Aorta (tissue), 5 donors: ENCODE measurements around the gene APOO. TPM values are rescaled to one million over a fixed set of nuclear protein-coding genes. Genes with fewer than 3 reads are reported as not detected.

Source experiments
- ATAC-seq: fragments of 200-7000 bp; cut with Tn5 transposase; one replicate; pipeline ENCODE4 v1.9.1; 2022; ENCODE audit warnings: moderate library complexity; ENCODE audit not compliant: low FRiP score
- DNase-seq, 2 donors: peaks; one replicate each; pipeline ENCODE4 v3.0.0-alpha.2; 2020
- H3K27ac ChIP-seq, 2 donors: one replicate each; pipeline ENCODE4 v1.5.1; 2013; ENCODE audit warnings: low read length in 2 of 2, mild to moderate bottlenecking in 2 of 2, moderate library complexity in 2 of 2, control low read depth in 1 of 2, inconsistent platforms in 1 of 2, low read depth in 1 of 2
- H3K27me3 ChIP-seq, 2 donors: one replicate each; pipeline ENCODE4 v1.6.1; 2013; ENCODE audit warnings: control low read depth in 1 of 2, low read length in 1 of 2, mild to moderate bottlenecking in 1 of 2, moderate library complexity in 1 of 2; ENCODE audit not compliant: insufficient read depth in 2 of 2, control insufficient read depth in 1 of 2
- H3K36me3 ChIP-seq, 2 donors: one replicate each; pipeline ENCODE4 v1.6.1; 2013; ENCODE audit warnings: control low read depth in 1 of 2, low read length in 1 of 2, mild to moderate bottlenecking in 1 of 2; ENCODE audit not compliant: insufficient read depth in 2 of 2, control insufficient read depth in 1 of 2
- H3K4me1 ChIP-seq, 2 donors: one replicate each; pipeline ENCODE4 v1.6.1; 2013; ENCODE audit warnings: low read length in 2 of 2, control low read depth in 1 of 2, mild to moderate bottlenecking in 1 of 2, moderate library complexity in 1 of 2; ENCODE audit not compliant: insufficient read depth in 2 of 2, control insufficient read depth in 1 of 2
- H3K4me3 ChIP-seq, 2 donors: one replicate each; pipeline ENCODE4 v1.5.1; 2013; ENCODE audit warnings: low read length in 2 of 2, control low read depth in 1 of 2, mild to moderate bottlenecking in 1 of 2
- H3K9me3 ChIP-seq: one replicate; pipeline ENCODE4 v1.6.1; 2013; ENCODE audit warnings: mild to moderate bottlenecking, low read length; ENCODE audit not compliant: control insufficient read depth
- WGBS, 2 donors: extraction: QIAGEN DNeasy Blood & Tissue Kit; methylation state at CpG; one replicate each; pipeline ENCODE4 v1.1.7; 2013; 5-methylcytosine and 5-hydroxymethylcytosine counted together
- intact Hi-C, 2 donors: fragments of 100-400 bp; cut with DNase I; formaldehyde crosslinking; loops; one replicate each; pipeline versions ENCODE4 v1.14.2 to v1.15.0; 2022
- polyA plus RNA-seq, 2 donors: library from polyadenylated mRNA; stranded (reverse); fragments of 200-250 nt; gene quantifications; one replicate each; pipeline ENCODE4 v1.2.3, GENCODE V29; 2013
- total RNA-seq, 2 donors: library from RNA; stranded (reverse); fragmentation: NEBNext Ultra II Directional; extraction: Animal tissue kit (Norgen Biotek cat#: 25700); gene quantifications; one replicate each; pipeline ENCODE4 v1.2.1, GENCODE V29; 2021
- donor health status: healthy with polysubstance abuse.
- donor health status: Bipolar disorder and iron deficiency.
- donor health status: DM: no; HTN: no; CAD: no.
- donor health status: DM: no; HTN: no; CAD: no.
- donor health status: DM: yes; HTN: yes; CAD: no.

Gene APOO
- total and polyA plus RNA-seq, 4 donors = 4.6 to 12.7 (median 7.2) TPM

DNA sequence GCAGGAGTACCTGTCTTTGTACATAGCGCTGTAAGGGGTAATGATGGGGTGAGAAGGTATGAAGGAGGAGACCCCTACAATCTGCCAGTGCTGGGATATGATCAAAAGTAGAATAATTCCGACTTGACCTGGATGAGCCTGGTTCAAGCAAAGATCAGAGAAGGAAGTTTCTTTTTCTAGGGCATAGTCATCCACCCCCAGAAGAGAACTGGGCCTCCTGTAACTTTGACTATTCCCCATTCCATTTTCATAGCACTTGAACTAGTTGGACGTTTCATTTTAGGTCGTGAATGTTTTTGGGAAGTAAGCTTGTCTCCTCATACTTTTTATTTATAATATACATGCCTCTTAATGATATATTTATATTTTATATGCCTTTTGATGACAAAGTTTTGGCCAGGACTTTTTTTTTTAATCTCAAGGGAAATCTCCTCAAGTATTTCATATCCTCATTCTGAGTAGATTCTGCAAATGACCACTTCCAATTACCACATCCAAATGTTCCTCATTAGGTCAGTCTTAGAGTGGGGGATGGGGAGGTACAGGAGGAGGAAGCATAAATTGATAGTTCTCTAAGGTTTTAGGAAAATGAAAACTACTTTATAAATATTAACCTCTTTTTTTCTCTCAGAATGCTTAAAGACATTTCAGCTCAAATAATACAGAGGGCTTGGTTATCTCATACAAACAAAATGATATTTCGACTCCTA is 3.5 kb upstream of the APOO start:
- no peaks in the 10 kb centered on the region for H3K36me3 ChIP-seq
- H3K4me3 ChIP-seq = no peak overlapping the region
- H3K27me3 ChIP-seq = no peaks in the 10 kb centered on the region
- no peaks in the 10 kb centered on the region for H3K4me1 ChIP-seq
- DNase-seq (no peak), ATAC-seq (no peak)
- 64 to 75% methylated on average over 5 of the region's 5 CpGs for WGBS, 2 donors
- no peak overlapping the region for H3K27ac ChIP-seq
- no peaks in the 10 kb centered on the region for H3K9me3 ChIP-seq
- intact Hi-C loops = no loop called here

DNA sequence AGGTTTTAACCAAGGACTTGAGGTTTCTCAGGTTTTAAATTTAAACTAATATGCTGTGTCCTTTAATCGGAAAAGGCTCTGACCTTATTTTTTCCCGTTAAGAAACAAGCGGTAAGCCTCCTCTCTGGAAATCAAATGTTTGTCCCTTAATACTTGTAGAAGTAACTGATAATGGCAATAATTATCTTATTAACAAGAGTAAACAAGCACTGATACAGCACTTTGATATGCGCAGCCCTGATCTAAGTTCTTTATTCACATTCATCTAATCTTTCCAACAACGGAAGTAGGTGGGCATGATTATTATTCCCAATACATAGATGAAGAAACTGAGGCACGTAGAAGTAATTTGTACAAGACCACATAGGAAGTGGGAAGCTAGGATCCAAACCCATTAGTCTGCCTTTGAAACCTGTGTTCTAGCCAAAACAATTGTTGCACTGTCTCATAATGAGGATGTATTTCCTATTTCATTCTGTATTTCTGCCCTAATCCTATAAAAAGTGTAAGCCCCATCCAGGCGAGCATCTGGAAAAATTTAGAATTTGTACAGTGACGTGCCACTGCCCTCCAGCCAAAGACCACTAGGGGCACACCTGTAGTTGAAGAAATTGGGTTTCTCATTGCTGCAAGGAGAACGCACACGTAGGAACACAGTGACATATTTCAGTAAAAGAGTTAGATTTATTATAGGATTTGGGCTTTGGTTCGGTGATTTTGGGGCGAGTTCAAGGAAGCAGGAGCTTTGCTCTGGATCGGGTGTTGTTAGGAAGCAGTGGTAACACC is 674 bp upstream of the APOO start:
- no peaks in the 10 kb centered on the region for H3K9me3 ChIP-seq
- H3K27ac ChIP-seq = peak overlapping the region; percentile 44 to 49
- 21 to 39% methylated on average over 13 of the region's 13 CpGs for WGBS, 2 donors
- H3K36me3 ChIP-seq = no peaks in the 10 kb centered on the region
- H3K27me3 ChIP-seq = no peaks in the 10 kb centered on the region
- no peak overlapping the region for H3K4me3 ChIP-seq
- DNase-seq (no peak), ATAC-seq (no peak)
- H3K4me1 ChIP-seq = no peaks in the 10 kb centered on the region
- intact Hi-C loops = loop anchor here (2.0 to 10.0 kb wide), 3 partner anchors 116 to 154 kb away; partner anchors contain the start of gene KLHL15 (in 1 of the 2)

DNA sequence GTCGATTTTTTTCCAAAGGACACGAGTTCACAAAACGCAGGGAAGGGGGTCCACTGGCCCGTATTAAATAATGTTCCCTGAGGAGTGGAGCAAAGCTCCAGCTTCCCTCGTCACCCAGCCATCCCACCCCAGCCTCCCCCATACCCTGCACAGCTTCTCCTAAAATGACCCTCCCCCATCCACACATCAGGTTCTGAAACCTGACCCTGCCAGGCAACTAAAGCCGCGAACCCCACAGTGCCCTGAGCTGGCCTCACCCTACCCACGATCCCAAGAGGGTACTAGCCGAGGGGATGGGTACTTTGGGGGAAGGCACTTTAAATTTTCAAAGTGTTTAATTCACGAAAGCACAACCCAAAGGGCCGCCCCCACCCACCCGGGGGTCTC is 634 bp downstream of the APOO start:
- Histone ChIP-seq H3K9me3 (no peaks in the 10 kb centered on the region), H3K4me3 (peak overlapping the region; percentile 2 to 53), H3K27ac (no peak overlapping the region), H3K27me3 (no peaks in the 10 kb centered on the region), H3K36me3 (no peaks in the 10 kb centered on the region), H3K4me1 (no peaks in the 10 kb centered on the region)
- DNase-seq (no peak), ATAC-seq (no peak)
- intact Hi-C loops = loop anchor here in 1 of 2 donors (10.0 kb wide), 2 partner anchors 118 to 152 kb away; partner anchors contain the start of gene KLHL15
- WGBS, 2 donors = 2 to 33% methylated on average over 12 of the region's 12 CpGs

DNA sequence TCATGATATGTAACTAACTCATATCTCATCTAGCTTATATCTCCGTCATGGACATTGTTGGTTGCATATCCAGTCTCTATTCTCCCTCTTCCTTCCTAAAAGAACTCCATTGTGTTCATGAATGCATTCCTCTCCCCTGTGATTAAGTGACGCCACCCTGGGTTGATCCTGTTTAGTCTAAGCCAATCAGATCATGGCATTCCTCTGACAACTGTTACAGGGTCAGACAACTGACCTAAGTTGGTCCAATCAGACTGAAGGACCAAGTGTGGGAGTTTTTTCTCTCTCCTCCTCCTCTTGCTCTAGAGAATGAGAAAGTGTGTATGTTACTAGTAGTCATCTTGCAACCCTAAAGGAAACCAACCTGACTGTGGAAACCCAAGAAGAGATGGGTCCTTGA is 3.6 kb downstream of the APOO start:
- intact Hi-C loops = loop anchor here (5.0 to 10.0 kb wide), 4 partner anchors 121 to 207 kb away; partner anchors contain the start of genes ACOT9 (in 1 of the 2) and KLHL15 (in 1 of the 2)

DNA sequence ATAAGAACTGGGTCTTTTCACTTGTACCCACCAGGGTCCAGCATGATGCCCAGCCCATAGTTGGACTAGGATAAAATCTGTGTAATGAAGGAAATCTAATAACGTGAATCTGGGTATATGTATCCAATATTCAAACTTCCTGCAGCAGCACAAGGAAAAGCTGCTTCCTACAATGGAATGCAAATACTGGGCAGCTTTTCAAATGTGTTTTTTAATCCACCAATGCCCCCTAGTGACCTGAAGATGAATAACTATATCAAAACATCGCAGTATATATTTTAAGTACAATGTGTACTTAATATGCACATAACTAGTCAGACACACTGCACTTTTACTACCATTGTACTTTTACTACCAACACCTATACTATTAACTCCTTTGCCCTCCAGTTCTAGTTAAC is 5.3 kb downstream of the APOO start:
- Histone ChIP-seq H3K9me3 (no peaks in the 10 kb centered on the region), H3K4me3 (peak overlapping the region; percentile 11 to 41), H3K36me3 (no peaks in the 10 kb centered on the region), H3K27me3 (no peaks in the 10 kb centered on the region), H3K4me1 (no peaks in the 10 kb centered on the region), H3K27ac (peak overlapping the region in 1 of 2 donors; percentile 63)
- DNase-seq (no peak), ATAC-seq (peak; percentile 77)
- intact Hi-C loops = loop anchor here (2.0 to 10.0 kb wide), 6 partner anchors 120 to 210 kb away; partner anchors contain the start of genes ACOT9 (in 1 of the 2), KLHL15 (in 1 of the 2) and SAT1 (in 1 of the 2)
- WGBS, 2 donors = 0 to 7% methylated on average over 2 of the region's 2 CpGs

More for the DNA sequence above, 3.6 kb downstream of the APOO start:
- 55 to 69% methylated on average over 2 of the region's 2 CpGs for WGBS, 2 donors
- no peaks in the 10 kb centered on the region for H3K9me3 ChIP-seq
- no peak for ATAC-seq
- DNase-seq = no peak
- H3K36me3 ChIP-seq = no peaks in the 10 kb centered on the region
- H3K4me1 ChIP-seq = no peaks in the 10 kb centered on the region
- no peak overlapping the region for H3K4me3 ChIP-seq
- no peak overlapping the region for H3K27ac ChIP-seq
- H3K27me3 ChIP-seq = no peaks in the 10 kb centered on the region

DNA sequence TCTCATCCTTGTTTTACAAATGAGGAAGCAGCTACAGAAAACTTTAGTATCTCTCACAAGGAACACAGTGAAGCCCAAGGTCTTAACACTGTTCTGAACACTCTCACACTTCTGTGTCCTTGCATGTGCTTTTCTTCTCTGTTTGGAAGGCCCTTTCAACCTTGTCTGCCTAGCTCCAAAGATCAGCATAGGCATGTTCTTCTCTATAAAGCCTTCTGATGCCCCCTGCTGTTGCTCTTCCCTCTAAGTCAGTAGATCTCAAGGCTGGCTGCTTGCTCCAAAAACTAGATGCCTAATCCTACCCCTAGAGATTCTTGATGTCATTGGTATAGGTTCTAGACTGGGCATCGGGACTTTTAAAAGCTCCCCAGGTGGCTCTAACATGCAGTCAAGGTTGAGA is 5.9 kb downstream of the APOO start:
- peak overlapping the region in 1 of 2 donors; percentile 63 for H3K27ac ChIP-seq
- no peaks in the 10 kb centered on the region for H3K4me1 ChIP-seq
- WGBS, 2 donors = 2 to 43% methylated on average over 1 of the region's 1 CpG
- no peaks in the 10 kb centered on the region for H3K36me3 ChIP-seq
- H3K9me3 ChIP-seq = no peaks in the 10 kb centered on the region
- intact Hi-C loops = loop anchor here (2.0 to 10.0 kb wide), 6 partner anchors 119 to 209 kb away; partner anchors contain the start of genes SAT1 (in 2 of the 2), ACOT9 (in 1 of the 2) and KLHL15 (in 1 of the 2)
- peak; percentile 93 for ATAC-seq
- DNase-seq = no peak
- peak overlapping the region in 1 of 2 donors; percentile 41 for H3K4me3 ChIP-seq
- no peaks in the 10 kb centered on the region for H3K27me3 ChIP-seq

DNA sequence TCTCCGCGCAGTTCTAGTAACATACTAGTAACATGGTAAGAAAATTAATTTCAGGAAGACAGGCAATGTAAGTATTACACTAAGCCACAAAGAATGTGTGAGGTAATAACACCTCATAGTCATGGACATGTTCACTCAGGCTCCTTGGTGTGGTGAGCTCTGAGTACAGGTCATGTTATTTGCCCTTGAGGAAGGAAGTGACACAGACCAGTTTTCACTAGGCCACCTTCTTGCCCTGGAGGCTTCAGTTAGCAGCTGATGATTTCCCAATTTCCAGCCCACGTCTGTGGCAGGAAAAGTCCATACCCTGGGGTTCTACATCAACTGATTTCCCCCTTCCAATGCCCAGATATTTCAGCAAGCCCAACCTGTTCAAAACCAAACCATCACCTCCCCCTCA is 6.7 kb downstream of the APOO start:
- intact Hi-C loops = loop anchor here (2.0 to 10.0 kb wide), 5 partner anchors 118 to 204 kb away; partner anchors contain the start of genes ACOT9 (in 1 of the 2), KLHL15 (in 1 of the 2) and SAT1 (in 1 of the 2)
- Histone ChIP-seq H3K4me3 (no peak overlapping the region), H3K27me3 (no peaks in the 10 kb centered on the region), H3K27ac (no peak overlapping the region), H3K4me1 (no peaks in the 10 kb centered on the region), H3K36me3 (no peaks in the 10 kb centered on the region), H3K9me3 (no peaks in the 10 kb centered on the region)
- DNase-seq (no peak), ATAC-seq (peak; percentile 51)
- 78 to 87% methylated on average over 3 of the region's 3 CpGs for WGBS, 2 donors

DNA sequence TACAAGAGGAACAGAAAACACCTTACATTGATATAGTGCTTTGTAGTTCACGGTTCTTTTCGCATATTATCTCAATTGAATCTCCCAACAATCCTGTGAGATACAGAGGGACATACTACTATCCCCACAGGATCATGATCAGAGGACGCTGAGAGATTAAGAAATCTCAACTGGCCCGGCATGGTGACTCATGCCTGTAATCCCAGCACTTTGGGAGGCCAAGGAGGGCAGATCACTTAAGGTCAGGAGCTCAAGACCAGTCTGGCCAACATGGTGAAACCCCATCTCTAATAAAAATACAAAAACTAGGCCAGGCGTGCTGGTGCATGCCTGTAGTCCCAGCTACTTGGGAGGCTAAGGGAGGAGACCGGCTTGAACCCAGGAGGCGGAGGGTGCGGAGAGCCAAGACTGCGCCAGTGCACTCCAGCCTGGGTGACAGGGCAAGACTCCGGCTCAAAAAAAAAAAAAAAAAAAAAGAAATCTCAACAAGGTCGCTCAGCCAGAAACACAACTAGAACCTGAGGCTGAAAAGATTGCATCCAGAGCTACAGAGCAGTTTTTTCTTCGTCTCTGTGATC is 7.4 kb downstream of the APOO start:
- H3K36me3 ChIP-seq = no peaks in the 10 kb centered on the region
- H3K4me3 ChIP-seq = no peak overlapping the region
- 61 to 69% methylated on average over 12 of the region's 12 CpGs for WGBS, 2 donors
- DNase-seq (no peak), ATAC-seq (no peak)
- H3K9me3 ChIP-seq = no peaks in the 10 kb centered on the region
- intact Hi-C loops = loop anchor here (2.0 to 10.0 kb wide), 5 partner anchors 118 to 203 kb away; partner anchors contain the start of genes ACOT9 (in 1 of the 2), KLHL15 (in 1 of the 2) and SAT1 (in 1 of the 2)
- no peaks in the 10 kb centered on the region for H3K27me3 ChIP-seq
- no peak overlapping the region for H3K27ac ChIP-seq
- no peaks in the 10 kb centered on the region for H3K4me1 ChIP-seq
